HepG2 (cell line): ENCODE results near the gene PAK1IP1. TPM values are rescaled to one million over a fixed set of nuclear protein-coding genes. Genes with fewer than 3 reads are reported as not detected.

Experiments
- ATF7-NPFF ChIP-seq: sonication (generic); formaldehyde crosslinking; IDR thresholded peaks from 2 replicates; pipeline ENCODE4 v1.8.1; 2023; ENCODE audit warnings: mild to moderate bottlenecking, low read depth, missing genetic modification reagents, moderate library complexity
- BRD4 ChIP-seq: sonication (generic); formaldehyde crosslinking; IDR thresholded peaks from 2 replicates; pipeline ENCODE4 v1.4.0; 2020; ENCODE audit warnings: missing genetic modification reagents
- CAMTA2 ChIP-seq: sonication (generic); formaldehyde crosslinking; IDR thresholded peaks from 2 replicates; pipeline ENCODE4 v1.4.0; 2020; ENCODE audit warnings: mild to moderate bottlenecking, missing genetic modification reagents, borderline replicate concordance
- CHD2 ChIP-seq: IDR thresholded peaks from 2 replicates; pipeline ENCODE4 v1.6.1; 2011; ENCODE audit warnings: low read depth, low read length, improper control_type of control experiment
- DZIP1 ChIP-seq: sonication (generic); formaldehyde crosslinking; IDR thresholded peaks from 2 replicates; pipeline ENCODE4 v1.5.0; 2020; ENCODE audit warnings: mild to moderate bottlenecking, missing genetic modification reagents
- GZF1 ChIP-seq: sonication (generic); formaldehyde crosslinking; IDR thresholded peaks from 2 replicates; pipeline ENCODE4 v1.5.1; 2020; ENCODE audit warnings: mild to moderate bottlenecking, missing genetic modification reagents
- JUNB ChIP-seq: sonication (generic); formaldehyde crosslinking; IDR thresholded peaks from 2 replicates; pipeline ENCODE4 v1.8.0; 2022; ENCODE audit warnings: missing genetic modification reagents, mild to moderate bottlenecking, borderline replicate concordance
- SMAD3 ChIP-seq: sonication (generic); formaldehyde crosslinking; IDR thresholded peaks from 2 replicates; pipeline ENCODE4 v1.4.0; 2020; ENCODE audit warnings: missing genetic modification reagents
- SNRNP70 ChIP-seq: fragments of 200-400 bp; formaldehyde crosslinking; IDR thresholded peaks from 2 replicates; pipeline ENCODE4 v1.6.1; 2017; ENCODE audit warnings: mild to moderate bottlenecking, low read depth, low read length, moderate library complexity
- SSRP1 ChIP-seq: IDR thresholded peaks from 2 replicates; pipeline ENCODE4 v1.6.1; 2016; ENCODE audit warnings: control low read depth
- THYN1 ChIP-seq: sonication (generic); formaldehyde crosslinking; IDR thresholded peaks from 2 replicates; pipeline ENCODE4 v1.8.1; 2023; ENCODE audit warnings: low read depth, mild to moderate bottlenecking, moderate library complexity, missing genetic modification reagents, borderline replicate concordance
- TRIM22 ChIP-seq: fragments of 450-650 bp; IDR thresholded peaks from 2 replicates; pipeline ENCODE4 v1.6.1; 2017
- U2AF1 ChIP-seq: fragments of 200-400 bp; formaldehyde crosslinking; optimal IDR thresholded peaks from 2 replicates; pipeline ENCODE3; 2017; ENCODE audit warnings: mild to moderate bottlenecking, low read depth, low read length
- ZEB1 ChIP-seq: IDR thresholded peaks from 2 replicates; pipeline ENCODE4 v1.6.1; 2012; ENCODE audit warnings: mild to moderate bottlenecking, low read depth, inconsistent platforms; ENCODE audit not compliant: insufficient replicate concordance
- ZNF12 ChIP-seq: sonication (generic); formaldehyde crosslinking; IDR thresholded peaks from 2 replicates; pipeline ENCODE4 v1.5.0; 2020; ENCODE audit warnings: missing genetic modification reagents
- ZNF331 ChIP-seq: sonication (generic); formaldehyde crosslinking; IDR thresholded peaks from 2 replicates; pipeline ENCODE4 v1.4.0; 2020; ENCODE audit warnings: missing genetic modification reagents
- ZNF501 ChIP-seq: sonication (generic); formaldehyde crosslinking; IDR thresholded peaks from 2 replicates; pipeline ENCODE4 v1.5.1; 2020; ENCODE audit warnings: mild to moderate bottlenecking, moderate library complexity, missing genetic modification reagents
- ZNF589 ChIP-seq: sonication (generic); formaldehyde crosslinking; conservative IDR thresholded peaks from 2 replicates; pipeline ENCODE4 v1.8.0; 2022; ENCODE audit warnings: mild to moderate bottlenecking, moderate library complexity, missing genetic modification reagents
- ZNF629 ChIP-seq: sonication (generic); formaldehyde crosslinking; conservative IDR thresholded peaks from 2 replicates; pipeline ENCODE4 v1.5.0; 2020; ENCODE audit warnings: missing genetic modification reagents
- polyA plus RNA-seq, 8 experiments: library from polyadenylated mRNA; depleted of rRNA in 3 of 8; stranded (reverse) in 7 of 8; unstranded in 1 of 8; fragments of >200 nt; fragmentation: Illumina TruSeq in 4 of 8; extraction: Trizol in 4 of 8; gene quantifications; 2 replicates each; pipeline versions ENCODE4 v1.2.1 to v1.2.3, GENCODE V29; 2011 to 2016; ENCODE audit warnings: low read depth in 4 of 8, missing spikeins in 1 of 8, mixed read lengths in 1 of 8; ENCODE audit not compliant: insufficient read depth in 1 of 8
- total RNA-seq, 5 experiments: library from RNA; depleted of rRNA; stranded (reverse); fragments of >200 nt; fragmentation: Illumina TruSeq; extraction: Trizol; gene quantifications; 2 replicates each; pipeline ENCODE4 v1.2.3, GENCODE V29; 2016; ENCODE audit warnings: low read depth in 1 of 5
- TF ChIP-seq, protein P1 (sequence below): IDR thresholded peaks from 2 replicates; pipeline ENCODE4 v1.6.1; 2012; ENCODE audit warnings: inconsistent platforms
- TF ChIP-seq, protein P2 (sequence below): sonication (generic); formaldehyde crosslinking; IDR thresholded peaks from 2 replicates; pipeline ENCODE4 v1.9.0; 2021; ENCODE audit warnings: missing genetic modification reagents, borderline replicate concordance
- TF ChIP-seq, protein P3 (sequence below): sonication (generic); formaldehyde crosslinking; IDR thresholded peaks from 2 replicates; pipeline ENCODE4; 2020; ENCODE audit warnings: missing genetic modification reagents, mild to moderate bottlenecking, borderline replicate concordance

The PAK1IP1 gene
- total and polyA plus RNA-seq, 2 of the 13 experiments (the other 11 are each of a cell fraction or from before 2014, with no cell fraction given) = 23.4 to 66.2 TPM

GRCh38 chr6:10722820-10723566 is 28.2 kb downstream of the PAK1IP1 start, which contains the start of gene TMEM14C (continued):
- TF ChIP-seq SSRP1 = no peak; the same call in none of the 2 replicates
- TF ChIP-seq U2AF1 = peak; percentile 46
- no peak for TF ChIP-seq SNRNP70
- 0 out of 2 replicates have a peak, but pooled peaks have one; percentile 39 for TF ChIP-seq JUNB (CRISPR knock-in tag)
- TF ChIP-seq SMAD3 (CRISPR knock-in tag) = peak; percentile 74
- TF ChIP-seq GZF1 (CRISPR knock-in tag) = peak; percentile 93
- no peak for TF ChIP-seq TRIM22
- TF ChIP-seq ZNF331 (CRISPR knock-in tag) = peak; percentile 92
- peak; percentile 33; the same call in 1 of the 2 replicates for TF ChIP-seq CHD2
- TF ChIP-seq ZNF12 = peak; percentile 79; the same call in 1 of the 2 replicates
- TF ChIP-seq ZNF501 (CRISPR knock-in tag) = peak; percentile 99
- TF ChIP-seq, protein P1, sequence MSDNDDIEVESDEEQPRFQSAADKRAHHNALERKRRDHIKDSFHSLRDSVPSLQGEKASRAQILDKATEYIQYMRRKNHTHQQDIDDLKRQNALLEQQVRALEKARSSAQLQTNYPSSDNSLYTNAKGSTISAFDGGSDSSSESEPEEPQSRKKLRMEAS = peak; percentile 96
- TF ChIP-seq ATF7-NPFF (CRISPR knock-in tag) = peak; percentile 86
- peak; percentile 86; the same call in 1 of the 2 replicates for TF ChIP-seq DZIP1 (CRISPR knock-in tag)
- TF ChIP-seq, protein P2, sequence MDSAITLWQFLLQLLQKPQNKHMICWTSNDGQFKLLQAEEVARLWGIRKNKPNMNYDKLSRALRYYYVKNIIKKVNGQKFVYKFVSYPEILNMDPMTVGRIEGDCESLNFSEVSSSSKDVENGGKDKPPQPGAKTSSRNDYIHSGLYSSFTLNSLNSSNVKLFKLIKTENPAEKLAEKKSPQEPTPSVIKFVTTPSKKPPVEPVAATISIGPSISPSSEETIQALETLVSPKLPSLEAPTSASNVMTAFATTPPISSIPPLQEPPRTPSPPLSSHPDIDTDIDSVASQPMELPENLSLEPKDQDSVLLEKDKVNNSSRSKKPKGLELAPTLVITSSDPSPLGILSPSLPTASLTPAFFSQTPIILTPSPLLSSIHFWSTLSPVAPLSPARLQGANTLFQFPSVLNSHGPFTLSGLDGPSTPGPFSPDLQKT (CRISPR knock-in tag) = peak; percentile 54; the same call in 1 of the 2 replicates
- peak; percentile 61; the same call in 1 of the 2 replicates for TF ChIP-seq BRD4 (CRISPR knock-in tag)
- no peak for TF ChIP-seq THYN1 (CRISPR knock-in tag)
- TF ChIP-seq CAMTA2 (CRISPR knock-in tag) = no peak
- peak; percentile 96 for TF ChIP-seq ZNF589
- TF ChIP-seq ZNF629 (CRISPR knock-in tag) = 0 out of 2 replicates have a peak, but pooled peaks have one; percentile 43
- peak; percentile 31 for TF ChIP-seq ZEB1
- TF ChIP-seq, protein P3, sequence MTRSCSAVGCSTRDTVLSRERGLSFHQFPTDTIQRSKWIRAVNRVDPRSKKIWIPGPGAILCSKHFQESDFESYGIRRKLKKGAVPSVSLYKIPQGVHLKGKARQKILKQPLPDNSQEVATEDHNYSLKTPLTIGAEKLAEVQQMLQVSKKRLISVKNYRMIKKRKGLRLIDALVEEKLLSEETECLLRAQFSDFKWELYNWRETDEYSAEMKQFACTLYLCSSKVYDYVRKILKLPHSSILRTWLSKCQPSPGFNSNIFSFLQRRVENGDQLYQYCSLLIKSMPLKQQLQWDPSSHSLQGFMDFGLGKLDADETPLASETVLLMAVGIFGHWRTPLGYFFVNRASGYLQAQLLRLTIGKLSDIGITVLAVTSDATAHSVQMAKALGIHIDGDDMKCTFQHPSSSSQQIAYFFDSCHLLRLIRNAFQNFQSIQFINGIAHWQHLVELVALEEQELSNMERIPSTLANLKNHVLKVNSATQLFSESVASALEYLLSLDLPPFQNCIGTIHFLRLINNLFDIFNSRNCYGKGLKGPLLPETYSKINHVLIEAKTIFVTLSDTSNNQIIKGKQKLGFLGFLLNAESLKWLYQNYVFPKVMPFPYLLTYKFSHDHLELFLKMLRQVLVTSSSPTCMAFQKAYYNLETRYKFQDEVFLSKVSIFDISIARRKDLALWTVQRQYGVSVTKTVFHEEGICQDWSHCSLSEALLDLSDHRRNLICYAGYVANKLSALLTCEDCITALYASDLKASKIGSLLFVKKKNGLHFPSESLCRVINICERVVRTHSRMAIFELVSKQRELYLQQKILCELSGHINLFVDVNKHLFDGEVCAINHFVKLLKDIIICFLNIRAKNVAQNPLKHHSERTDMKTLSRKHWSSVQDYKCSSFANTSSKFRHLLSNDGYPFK (CRISPR knock-in tag) = peak; percentile 89
